Measurements from ENCODE around the gene TXNRD1. TPM values are rescaled to one million over a fixed set of nuclear protein-coding genes. Genes with fewer than 3 reads are reported as not detected.

TXNRD1 gene
- total RNA-seq, 6 experiments from 2014 or later = 40.3 to 153 (median 74.5) TPM

DNA sequence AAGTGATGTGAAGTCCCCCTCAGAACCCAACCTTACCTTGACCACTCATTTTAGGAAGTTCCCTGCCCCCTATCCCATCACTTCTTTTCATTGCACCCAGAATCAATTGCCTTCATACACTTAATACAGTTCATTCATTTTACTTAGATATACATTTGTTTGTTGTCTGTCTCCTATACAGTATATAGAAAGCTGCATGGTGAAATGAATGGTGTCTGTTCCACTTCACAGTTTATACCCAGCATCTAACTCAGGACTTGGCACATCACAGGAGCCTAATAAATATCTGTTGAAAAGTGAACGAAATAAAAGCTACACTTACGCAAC is 38.3 kb upstream of the TXNRD1 start:
- H3K4me1 ChIP-seq = peaks cover 0 to 18% (median 0%) of the 10 kb centered on the region in 4 donors
- H3K36me3 ChIP-seq = no peaks in the 10 kb centered on the region
- no peak for ATAC-seq
- 22% methylated on average over 2 of the region's 2 CpGs for WGBS (ENCODE audit: insufficient coverage, low coverage, low lambda C conversion rate, missing lambda C conversion rate)
- no peaks in the 10 kb centered on the region for H3K27me3 ChIP-seq
- intact Hi-C loops (cut with DNase I) = no loop called here
- TF ChIP-seq, protein P1, sequence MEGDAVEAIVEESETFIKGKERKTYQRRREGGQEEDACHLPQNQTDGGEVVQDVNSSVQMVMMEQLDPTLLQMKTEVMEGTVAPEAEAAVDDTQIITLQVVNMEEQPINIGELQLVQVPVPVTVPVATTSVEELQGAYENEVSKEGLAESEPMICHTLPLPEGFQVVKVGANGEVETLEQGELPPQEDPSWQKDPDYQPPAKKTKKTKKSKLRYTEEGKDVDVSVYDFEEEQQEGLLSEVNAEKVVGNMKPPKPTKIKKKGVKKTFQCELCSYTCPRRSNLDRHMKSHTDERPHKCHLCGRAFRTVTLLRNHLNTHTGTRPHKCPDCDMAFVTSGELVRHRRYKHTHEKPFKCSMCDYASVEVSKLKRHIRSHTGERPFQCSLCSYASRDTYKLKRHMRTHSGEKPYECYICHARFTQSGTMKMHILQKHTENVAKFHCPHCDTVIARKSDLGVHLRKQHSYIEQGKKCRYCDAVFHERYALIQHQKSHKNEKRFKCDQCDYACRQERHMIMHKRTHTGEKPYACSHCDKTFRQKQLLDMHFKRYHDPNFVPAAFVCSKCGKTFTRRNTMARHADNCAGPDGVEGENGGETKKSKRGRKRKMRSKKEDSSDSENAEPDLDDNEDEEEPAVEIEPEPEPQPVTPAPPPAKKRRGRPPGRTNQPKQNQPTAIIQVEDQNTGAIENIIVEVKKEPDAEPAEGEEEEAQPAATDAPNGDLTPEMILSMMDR (IDR thresholded peaks at IDR 0.05) = no peak
- H3K4me3 ChIP-seq = no peak overlapping the region
- no peak for DNase-seq
- no peak overlapping the region for H3K27ac ChIP-seq
- no peaks in the 10 kb centered on the region for H3K9me3 ChIP-seq

DNA sequence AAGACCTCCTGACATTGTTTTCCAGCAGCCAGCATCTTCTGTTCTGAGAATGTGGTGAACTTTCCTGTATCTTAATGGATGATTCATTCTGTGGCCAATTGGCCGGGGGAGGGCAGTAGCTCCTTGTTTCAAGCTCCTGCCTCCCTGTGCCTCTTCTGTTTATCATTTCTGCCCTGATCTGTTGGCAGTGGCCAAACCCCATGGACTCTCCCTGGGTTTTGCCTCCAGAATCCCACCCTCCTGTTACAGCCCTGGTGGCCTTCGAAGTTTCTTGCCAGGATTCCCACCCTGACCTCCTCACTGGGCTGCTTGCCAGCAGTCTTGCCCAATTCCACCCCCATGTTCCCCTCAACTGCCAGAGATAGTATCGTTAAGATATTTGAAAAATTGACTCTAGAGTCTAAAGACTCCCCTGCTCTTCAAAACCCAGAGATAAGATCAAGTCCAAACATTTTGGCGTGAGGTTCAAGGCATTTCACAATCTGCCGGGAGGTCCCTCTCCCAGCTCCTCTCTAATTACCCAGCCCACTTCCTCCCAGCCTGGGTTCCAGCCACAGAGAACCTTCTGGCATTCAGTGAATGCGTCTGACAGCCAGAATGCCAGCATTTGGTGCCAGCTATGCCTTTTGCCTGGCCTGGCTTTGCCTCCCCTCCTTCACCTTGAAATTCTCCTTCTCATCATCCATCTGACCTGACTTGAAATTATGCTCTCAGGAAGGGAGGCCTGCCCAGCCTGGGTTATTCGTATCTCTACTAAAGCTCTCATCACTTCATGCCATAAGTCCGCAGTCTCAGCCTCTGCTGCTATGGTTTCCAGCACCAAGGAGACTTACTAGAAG is 37.7 kb upstream of the TXNRD1 start:
- intact Hi-C loops (cut with DNase I) = no loop called here
- TF ChIP-seq, protein P1 (IDR thresholded peaks at IDR 0.05) = peak; percentile 22 to 37 (median 27)
- TF ChIP-seq POLR2A (IDR thresholded peaks at IDR 0.05) = no peak
- H3K4me3 ChIP-seq = no peak overlapping the region
- H3K4me1 ChIP-seq = peaks cover 0 to 23% (median 0%) of the 10 kb centered on the region in 4 donors
- H3K27me3 ChIP-seq = no peaks in the 10 kb centered on the region
- H3K27ac ChIP-seq = peak overlapping the region in 1 of 3 donors; percentile 57
- peak; percentile 66 to 81 (median 72) for ATAC-seq
- H3K36me3 ChIP-seq = no peaks in the 10 kb centered on the region
- WGBS (ENCODE audit: insufficient coverage, low coverage, low lambda C conversion rate, missing lambda C conversion rate) = 42% methylated on average over 6 of the region's 8 CpGs
- H3K9me3 ChIP-seq = no peaks in the 10 kb centered on the region
- peak in 2 of 3 donors; percentile 50 for DNase-seq

DNA sequence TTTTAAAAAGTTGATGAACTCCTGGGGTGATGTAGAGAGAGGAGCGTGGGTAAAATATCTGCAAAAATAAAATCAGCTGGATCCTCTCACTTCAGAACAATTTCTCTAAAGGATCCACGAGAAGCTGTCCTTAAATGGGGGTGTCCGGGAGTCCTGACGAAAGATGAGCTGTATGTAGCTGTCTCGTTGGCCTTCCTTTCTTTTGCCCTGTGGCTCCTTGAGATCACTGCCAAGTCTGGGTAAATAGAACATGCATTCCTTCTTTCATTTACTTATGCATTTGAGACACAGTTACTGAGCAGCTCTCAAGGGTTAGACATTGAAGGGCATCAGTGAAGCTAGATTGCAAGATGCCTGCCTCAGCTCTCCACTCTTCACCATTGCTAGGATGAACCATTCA is 35.2 kb upstream of the TXNRD1 start:
- Histone ChIP-seq H3K9me3 (peaks cover 0 to 3% (median 0%) of the 10 kb centered on the region in 4 donors), H3K27me3 (no peaks in the 10 kb centered on the region), H3K4me1 (peaks cover 0 to 23% (median 0%) of the 10 kb centered on the region in 4 donors), H3K4me3 (no peak overlapping the region), H3K27ac (no peak overlapping the region), H3K36me3 (no peaks in the 10 kb centered on the region)
- no peak for ATAC-seq
- intact Hi-C loops (cut with DNase I) = no loop called here
- no peak for TF ChIP-seq POLR2A (IDR thresholded peaks at IDR 0.05)
- TF ChIP-seq, protein P1 (IDR thresholded peaks at IDR 0.05) = no peak
- no peak for DNase-seq
- WGBS (ENCODE audit: insufficient coverage, low coverage, low lambda C conversion rate, missing lambda C conversion rate) = 50% methylated on average over 1 of the region's 5 CpGs

DNA sequence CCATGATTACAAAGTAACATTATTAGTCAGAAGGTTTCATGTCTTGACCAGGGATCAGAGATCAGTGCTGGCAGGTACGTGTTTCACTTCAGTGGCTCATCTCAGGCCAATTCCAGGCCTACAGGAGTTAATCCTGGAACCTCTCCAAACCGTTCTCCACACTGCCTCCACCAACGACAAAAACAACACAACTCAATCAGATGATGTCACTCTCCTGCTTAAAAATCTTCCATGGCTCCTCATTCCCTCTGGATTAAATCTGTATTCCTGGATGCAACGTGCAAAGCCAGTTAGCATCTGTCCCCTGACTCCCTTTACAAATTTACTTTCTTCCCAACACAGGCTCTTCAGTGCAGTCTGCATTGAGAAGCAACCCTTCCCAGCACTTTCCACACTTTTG is 34.3 kb upstream of the TXNRD1 start:
- Histone ChIP-seq H3K36me3 (no peaks in the 10 kb centered on the region), H3K4me3 (no peak overlapping the region), H3K9me3 (peaks cover 0 to 3% (median 0%) of the 10 kb centered on the region in 4 donors), H3K27ac (peak overlapping the region in 1 of 3 donors; percentile 25), H3K4me1 (peaks cover 0 to 23% (median 0%) of the 10 kb centered on the region in 4 donors), H3K27me3 (no peaks in the 10 kb centered on the region)
- WGBS (ENCODE audit: insufficient coverage, low coverage, low lambda C conversion rate, missing lambda C conversion rate) = 26% methylated on average over 4 of the region's 4 CpGs
- TF ChIP-seq, protein P1 (IDR thresholded peaks at IDR 0.05) = no peak
- TF ChIP-seq POLR2A (IDR thresholded peaks at IDR 0.05) = no peak
- ATAC-seq = peak in 1 of 4 donors; percentile 42
- DNase-seq = no peak
- intact Hi-C loops (cut with DNase I) = no loop called here

Data from right lobe of liver (tissue), 6 donors.